GM12892 (cell line): ENCODE data around the gene ACADM.
A peak's percentile ranks its signal among the peaks of the same experiment; 100 is the strongest.
"Not testable (repeated sequence)": the region's sequence is repeated elsewhere in the genome, so short reads cannot be mapped to it uniquely, and the experiment has no call there.

Experiments used
- DNase-seq: peaks from one replicate; pipeline ENCODE4 v3.0.0; 2011; ENCODE audit not compliant: insufficient read length
- FAIRE-seq: peaks from 2 replicates; lab custom pipeline; 2011; peaks lifted over from hg19 to GRCh38; lab: Jason Lieb, UNC
- POLR2A ChIP-seq: IDR thresholded peaks from 2 replicates; pipeline ENCODE4 v1.6.1; 2011; ENCODE audit warnings: low read depth, low read length, control low read depth
- POLR2AphosphoS5 ChIP-seq: IDR thresholded peaks from 2 replicates; pipeline ENCODE4 v1.6.1; 2011; ENCODE audit warnings: low read depth, low read length, control low read depth
- TAF1 ChIP-seq: IDR thresholded peaks from 2 replicates; pipeline ENCODE4 v1.6.1; 2011; ENCODE audit warnings: low read depth, mild to moderate bottlenecking, control low read depth, low read length, borderline replicate concordance

Gene ACADM

DNA sequence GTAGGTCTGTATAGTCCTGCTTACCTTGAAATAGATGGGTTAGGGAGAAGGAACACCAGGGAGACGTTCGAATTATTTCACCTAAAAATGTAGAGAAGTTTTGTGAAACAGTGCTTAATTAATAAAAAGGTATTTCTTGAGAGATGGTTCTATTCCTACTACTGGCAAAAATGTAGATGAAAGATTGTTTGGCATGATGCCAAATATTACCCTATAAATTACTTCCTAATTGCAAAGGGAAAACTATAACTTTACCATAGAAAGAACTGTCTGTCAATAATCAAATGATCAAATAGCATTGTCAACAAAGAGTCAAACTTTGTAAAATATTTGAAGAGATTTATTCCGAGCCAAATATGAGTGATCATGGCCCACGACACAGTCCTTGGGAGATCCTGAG is 4.2 kb upstream of the ACADM start:
- no peak for TF ChIP-seq TAF1
- no peak for TF ChIP-seq POLR2AphosphoS5
- TF ChIP-seq POLR2A: no peak
- DNase-seq (no peak), FAIRE-seq (no peak)

DNA sequence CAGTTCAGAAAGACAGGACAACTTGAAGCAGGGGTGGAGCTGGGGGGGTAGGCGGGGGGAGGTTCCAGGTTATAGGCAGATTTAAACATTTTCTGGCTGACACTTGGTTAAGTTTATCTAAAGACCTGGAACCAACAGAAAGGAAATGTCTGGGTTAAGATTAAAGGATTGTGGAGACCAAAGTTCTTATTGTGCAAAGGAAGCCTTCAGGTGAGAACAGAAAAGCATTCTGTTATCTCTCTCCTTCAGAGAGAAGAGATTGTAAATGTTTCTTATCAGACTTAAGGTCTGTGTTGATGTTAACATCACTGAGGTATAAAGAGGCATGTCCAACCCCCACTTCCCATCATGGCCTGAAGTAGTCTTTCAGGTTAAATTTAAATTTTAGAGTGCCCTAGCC is 3.7 kb upstream of the ACADM start:
- FAIRE-seq (no peak), DNase-seq (no peak)
- TF ChIP-seq POLR2AphosphoS5 (no peak), TAF1 (no peak), POLR2A (no peak)

DNA sequence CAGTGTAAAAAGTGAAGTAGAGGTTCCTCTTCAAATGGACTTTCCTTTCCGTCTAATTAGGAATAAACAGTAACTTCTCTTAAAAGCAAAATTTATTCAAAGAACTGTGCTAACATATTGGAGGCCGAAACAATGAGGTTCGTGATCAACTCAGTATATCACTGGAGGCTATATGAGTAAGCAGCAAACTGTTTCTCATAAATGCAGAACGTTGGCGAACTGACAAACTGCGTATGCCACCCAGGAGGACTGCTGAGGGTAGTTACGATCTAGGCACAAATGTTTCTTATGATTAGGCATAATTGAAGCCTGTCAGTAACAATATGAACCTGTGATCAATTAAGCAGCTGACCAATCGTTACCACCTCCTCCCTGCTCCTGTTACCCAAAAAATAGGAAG is 2.3 kb upstream of the ACADM start:
- DNase-seq, FAIRE-seq: not testable (repeated sequence)

DNA sequence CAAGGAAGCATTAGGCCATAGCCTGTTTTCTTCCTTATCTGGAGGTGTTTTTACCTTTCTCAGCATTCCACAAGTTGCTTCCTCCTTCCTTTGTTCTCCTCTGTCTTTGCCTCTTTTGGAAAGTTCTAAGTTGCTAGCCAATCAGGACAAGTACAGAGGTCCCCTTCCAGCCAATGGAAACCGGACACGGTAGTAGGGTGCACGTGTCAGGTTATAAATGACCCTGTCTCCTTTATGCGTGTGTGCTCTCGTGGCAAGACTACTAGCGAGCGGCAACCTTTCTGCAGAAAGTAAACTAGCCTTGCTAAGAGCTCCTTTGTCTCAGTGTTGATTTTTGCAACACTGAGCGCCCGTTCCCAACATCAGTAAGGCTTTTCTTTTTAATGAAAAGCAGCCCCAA is 1.5 kb upstream of the ACADM start:
- TF ChIP-seq POLR2A (no peak), TAF1 (no peak), POLR2AphosphoS5 (no peak)
- FAIRE-seq (no peak), DNase-seq (no peak)

DNA sequence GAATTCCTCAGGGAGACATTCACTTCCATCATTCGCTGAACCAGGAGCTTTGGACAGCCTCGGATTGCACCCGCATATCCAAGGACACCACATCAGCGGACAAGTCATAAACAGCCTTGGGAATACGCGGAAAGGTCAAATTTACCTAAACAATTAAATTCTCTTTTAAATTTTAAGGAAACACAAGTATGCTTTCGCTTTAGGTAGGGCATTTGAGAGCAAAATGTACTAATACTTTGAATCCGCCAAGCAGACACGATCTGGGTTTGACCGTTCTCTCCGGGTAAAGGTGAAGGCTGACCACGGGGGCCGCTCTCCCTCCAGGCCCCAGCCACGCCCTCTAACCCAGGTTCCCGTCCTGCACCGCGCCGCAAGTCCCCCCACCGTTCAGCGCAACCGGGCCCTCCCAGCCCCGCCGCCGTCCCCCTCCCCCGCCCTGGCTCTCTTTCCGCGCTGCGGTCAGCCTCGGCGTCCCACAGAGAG is 479 bp upstream of the ACADM start:
- FAIRE-seq (no peak), DNase-seq (peak; percentile 56)
- TF ChIP-seq TAF1 (no peak; the same call in 1 of the 2 replicates), POLR2A (no peak), POLR2AphosphoS5 (no peak)

DNA sequence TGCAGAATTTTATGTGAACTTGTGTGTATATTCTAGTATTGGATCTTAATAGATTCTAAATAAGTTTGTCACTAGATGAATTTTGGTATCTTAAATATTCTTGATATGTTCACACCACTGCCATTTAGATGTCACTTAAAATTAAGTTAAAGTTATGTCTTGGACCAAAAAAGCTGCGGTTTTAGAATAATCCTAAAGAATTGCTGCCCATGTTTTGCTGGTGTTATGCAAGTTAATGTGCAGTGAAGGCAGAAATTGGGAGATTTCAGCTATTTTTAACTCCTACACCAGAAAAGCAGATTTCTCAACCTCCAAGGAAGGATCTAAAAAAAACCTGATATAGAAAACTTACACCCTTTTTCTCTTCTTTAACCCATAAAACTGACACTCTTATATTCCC is 757 bp downstream of the ACADM start:
- DNase-seq (no peak), FAIRE-seq (no peak)
- no peak for TF ChIP-seq TAF1
- no peak for TF ChIP-seq POLR2AphosphoS5
- no peak for TF ChIP-seq POLR2A

DNA sequence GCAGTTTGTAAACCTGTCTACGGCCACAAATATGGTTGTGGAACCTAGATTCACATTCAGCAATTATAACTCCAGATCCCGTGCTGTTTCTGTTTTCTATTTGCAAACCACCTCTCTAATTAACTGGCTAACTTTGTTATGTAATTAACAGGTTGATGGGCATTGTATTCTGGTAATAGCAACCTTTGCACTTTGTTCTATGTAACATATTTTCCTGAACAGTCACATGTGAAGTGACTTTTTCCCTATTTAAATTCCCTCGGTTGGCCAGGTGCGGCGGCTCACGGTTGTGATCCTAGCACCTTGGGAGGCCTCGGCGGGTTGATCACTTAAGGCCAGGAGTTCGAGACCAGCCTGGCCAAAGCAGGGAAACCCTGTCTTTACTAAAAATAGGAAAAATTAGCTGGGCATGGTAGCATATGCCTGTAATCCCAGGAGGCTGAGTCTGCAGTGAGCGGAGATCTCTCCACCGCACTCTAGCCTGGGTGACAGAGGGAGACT is 1.4 kb downstream of the ACADM start:
- FAIRE-seq (no peak), DNase-seq (no peak)
- TF ChIP-seq TAF1 (no peak), POLR2A (no peak), POLR2AphosphoS5 (no peak)

DNA sequence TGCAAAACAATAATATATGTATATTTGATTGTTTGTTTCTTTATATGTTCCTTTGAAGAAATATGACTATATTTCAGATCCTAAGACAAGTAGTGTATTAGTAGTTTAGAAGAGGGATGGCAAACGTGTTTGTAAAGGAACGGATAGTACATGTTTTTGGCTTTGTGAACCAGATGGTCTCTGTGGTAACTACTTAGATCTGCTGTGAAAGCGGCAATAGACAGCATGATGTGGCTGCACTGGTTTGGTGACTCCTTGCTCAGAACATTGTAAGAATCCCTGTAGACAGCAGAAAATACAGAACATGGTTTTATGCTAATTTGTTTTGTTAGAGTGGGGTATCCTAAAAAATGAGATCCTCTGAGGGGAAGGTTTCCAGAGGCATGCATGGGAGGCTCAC is 3.1 kb downstream of the ACADM start:
- no peak for TF ChIP-seq POLR2AphosphoS5
- no peak for TF ChIP-seq TAF1
- FAIRE-seq (peak; percentile 72), DNase-seq (no peak)

DNA sequence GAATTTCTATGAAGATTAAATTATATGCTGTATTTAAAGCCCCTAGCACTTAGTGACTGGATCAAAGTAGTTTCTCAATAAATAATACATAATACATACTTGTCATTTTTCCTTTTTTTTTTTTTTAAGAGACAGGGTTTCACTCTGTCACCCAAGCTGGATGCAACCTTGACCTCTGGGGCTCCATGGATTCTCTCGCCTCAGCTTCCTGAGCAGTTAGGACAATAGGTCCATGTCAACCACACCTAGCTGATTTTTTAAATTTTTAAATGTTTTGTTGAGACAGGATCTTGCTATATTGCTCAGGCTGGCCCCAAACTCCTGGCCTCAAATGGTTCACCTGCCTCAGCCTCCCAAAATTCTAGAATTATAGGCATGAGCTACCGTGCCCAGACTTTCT is 5.9 kb downstream of the ACADM start:
- DNase-seq (no peak), FAIRE-seq (no peak)
- TF ChIP-seq POLR2A (no peak), TAF1 (no peak), POLR2AphosphoS5 (no peak)

DNA sequence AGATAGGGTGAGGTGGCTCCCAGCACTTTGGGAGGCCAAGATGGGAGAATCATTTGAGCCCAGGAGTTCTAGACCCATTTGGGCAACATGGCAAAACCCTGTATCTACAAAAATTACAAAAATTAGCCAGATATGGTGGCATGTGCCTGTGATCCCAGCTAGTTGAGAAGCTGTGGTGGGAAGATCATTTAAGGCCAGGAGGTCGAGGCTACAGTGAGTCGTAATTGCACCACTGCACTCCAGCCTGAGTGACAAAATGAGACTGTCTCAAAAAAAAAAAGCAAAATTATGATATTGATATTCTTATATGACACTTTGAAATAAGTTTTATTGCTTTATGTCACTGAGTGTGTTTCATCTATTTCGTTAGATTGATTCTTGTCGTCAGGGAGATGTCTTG is 7.4 kb downstream of the ACADM start:
- no peak for TF ChIP-seq POLR2A
- no peak for TF ChIP-seq TAF1
- TF ChIP-seq POLR2AphosphoS5: no peak
- FAIRE-seq (no peak), DNase-seq (no peak)

DNA sequence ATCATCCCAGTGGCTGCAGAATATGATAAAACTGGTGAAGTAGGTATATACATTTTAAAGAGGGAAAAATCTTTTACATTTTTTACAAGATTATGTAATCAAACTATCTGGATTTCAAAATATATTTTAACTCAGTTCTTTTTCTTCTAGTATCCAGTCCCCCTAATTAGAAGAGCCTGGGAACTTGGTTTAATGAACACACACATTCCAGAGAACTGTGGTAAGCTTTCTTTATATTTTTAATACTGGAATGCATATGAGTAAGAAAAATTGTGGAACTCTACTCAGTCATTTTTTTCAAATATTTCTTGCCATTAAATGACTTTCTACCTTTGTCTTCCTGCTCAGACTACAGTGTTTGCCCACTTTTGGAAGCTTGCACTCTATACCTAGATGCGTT is 8.2 kb downstream of the ACADM start:
- no peak for FAIRE-seq
- no peak for TF ChIP-seq POLR2AphosphoS5
- no peak for TF ChIP-seq POLR2A
- TF ChIP-seq TAF1: no peak

DNA sequence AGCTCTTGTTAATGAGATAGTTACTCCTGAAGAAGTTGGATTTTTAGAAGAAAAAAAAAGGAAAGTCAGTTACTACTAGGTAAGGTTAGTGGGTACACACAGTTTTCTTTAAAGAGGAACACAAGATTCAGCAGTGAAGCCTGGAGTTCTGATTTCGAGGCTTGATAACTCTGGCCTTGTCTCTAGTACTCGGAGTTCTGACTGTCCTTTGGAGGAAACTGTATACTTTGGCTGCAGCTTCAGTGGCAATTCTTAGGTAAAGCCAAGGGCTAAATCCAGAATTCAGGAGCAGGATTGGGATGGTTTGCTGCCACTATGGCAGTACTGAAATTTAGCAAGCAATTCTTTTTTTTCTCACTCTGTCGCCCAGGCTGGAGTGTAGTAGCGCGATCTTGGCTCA is 9.2 kb downstream of the ACADM start:
- FAIRE-seq: no peak
- TF ChIP-seq POLR2A (no peak), POLR2AphosphoS5 (no peak), TAF1 (no peak)
- DNase-seq: no peak

More for the DNA sequence above, 8.2 kb downstream of the ACADM start:
- DNase-seq: no peak

DNA sequence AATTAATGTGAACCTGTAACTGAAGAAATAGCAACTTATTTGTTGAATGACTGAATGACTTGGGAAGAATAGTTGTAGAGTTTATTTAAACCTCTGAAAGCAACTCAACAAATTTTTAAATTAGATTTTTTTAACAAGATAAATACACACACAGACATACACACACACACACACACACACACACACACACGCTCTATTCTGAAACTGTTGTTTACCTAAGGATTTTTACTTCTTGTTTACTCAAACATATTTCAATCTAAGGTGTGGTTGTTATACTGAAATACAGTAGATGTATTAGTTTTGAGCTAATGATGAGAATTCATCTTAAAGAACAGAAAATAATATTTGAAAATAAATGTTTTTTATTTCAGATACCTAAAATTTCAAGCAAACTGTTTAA is 11.5 kb downstream of the ACADM start:
- FAIRE-seq (no peak), DNase-seq (no peak)
- TF ChIP-seq POLR2AphosphoS5 (no peak), TAF1 (no peak), POLR2A (no peak)
